ENCODE data around the gene C21orf58.

DNA sequence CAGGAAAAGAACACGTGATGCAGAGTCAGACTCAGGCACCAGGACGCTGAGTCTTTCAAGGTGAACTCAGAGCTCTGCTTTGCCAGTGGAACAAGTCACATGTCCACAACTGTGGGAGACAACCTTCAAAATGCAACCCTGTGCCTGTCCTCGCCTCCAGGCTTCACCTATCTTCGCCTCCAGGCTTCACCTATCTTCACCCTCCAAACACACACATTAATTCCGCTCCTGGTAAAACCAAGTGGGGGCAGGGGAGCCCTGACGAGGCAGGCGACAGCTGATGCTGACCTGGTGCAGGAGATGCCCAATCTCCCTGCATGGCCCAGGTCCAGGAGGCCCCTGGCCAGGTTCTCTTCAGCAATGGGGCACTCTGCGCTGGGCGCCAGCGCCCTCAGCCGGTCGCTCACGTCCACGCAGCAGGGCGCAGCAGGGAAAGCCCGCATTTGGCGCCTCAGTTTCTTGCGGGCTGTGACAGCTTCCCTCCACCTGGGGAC is 67.1 kb downstream of the C21orf58 start:
- TF ChIP-seq POLR2A (IDR thresholded peaks at IDR 0.05), result no peak
- TF ChIP-seq, protein P1, sequence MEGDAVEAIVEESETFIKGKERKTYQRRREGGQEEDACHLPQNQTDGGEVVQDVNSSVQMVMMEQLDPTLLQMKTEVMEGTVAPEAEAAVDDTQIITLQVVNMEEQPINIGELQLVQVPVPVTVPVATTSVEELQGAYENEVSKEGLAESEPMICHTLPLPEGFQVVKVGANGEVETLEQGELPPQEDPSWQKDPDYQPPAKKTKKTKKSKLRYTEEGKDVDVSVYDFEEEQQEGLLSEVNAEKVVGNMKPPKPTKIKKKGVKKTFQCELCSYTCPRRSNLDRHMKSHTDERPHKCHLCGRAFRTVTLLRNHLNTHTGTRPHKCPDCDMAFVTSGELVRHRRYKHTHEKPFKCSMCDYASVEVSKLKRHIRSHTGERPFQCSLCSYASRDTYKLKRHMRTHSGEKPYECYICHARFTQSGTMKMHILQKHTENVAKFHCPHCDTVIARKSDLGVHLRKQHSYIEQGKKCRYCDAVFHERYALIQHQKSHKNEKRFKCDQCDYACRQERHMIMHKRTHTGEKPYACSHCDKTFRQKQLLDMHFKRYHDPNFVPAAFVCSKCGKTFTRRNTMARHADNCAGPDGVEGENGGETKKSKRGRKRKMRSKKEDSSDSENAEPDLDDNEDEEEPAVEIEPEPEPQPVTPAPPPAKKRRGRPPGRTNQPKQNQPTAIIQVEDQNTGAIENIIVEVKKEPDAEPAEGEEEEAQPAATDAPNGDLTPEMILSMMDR (IDR thresholded peaks at IDR 0.05), result no peak
